GM18499 (cell line): Measurements from ENCODE around the gene RIPK3.

Experiments used
- ATAC-seq: cut with Tn5 transposase; IDR thresholded peaks from one replicate; pipeline ENCODE4 v1.9.1; 2021; ENCODE audit warnings: moderate number of reproducible peaks; ENCODE audit not compliant: insufficient read depth, unreplicated experiment

RIPK3 gene

GRCh38 chr14:24325963-24326362 lies 13.8 kb downstream of the RIPK3 start:
- ATAC-seq, result no peak

- no peak for ATAC-seq
Observed at GRCh38 chr14:24325041-24325530, 14.7 kb downstream of the RIPK3 start.

- no peak for ATAC-seq
Observed at GRCh38 chr14:24324024-24324423, 15.8 kb downstream of the RIPK3 start.

- ATAC-seq, result no peak
Observed at GRCh38 chr14:24323341-24323740, 16.4 kb downstream of the RIPK3 start.

- ATAC-seq, result no peak
Observed at GRCh38 chr14:24322672-24323071, 17.1 kb downstream of the RIPK3 start.

- ATAC-seq, result no peak
Observed at GRCh38 chr14:24321212-24321975, 18.4 kb downstream of the RIPK3 start.

- no peak for ATAC-seq
Observed at GRCh38 chr14:24317141-24317928, 22.5 kb downstream of the RIPK3 start.

- no peak for ATAC-seq
Observed at GRCh38 chr14:24316597-24316950, 23.2 kb downstream of the RIPK3 start.

- no peak for ATAC-seq
Observed at GRCh38 chr14:24315807-24316596, 23.8 kb downstream of the RIPK3 start.

GRCh38 chr14:24315243-24315806 lies 24.5 kb downstream of the RIPK3 start:
- no peak for ATAC-seq

GRCh38 chr14:24314377-24315193 lies 25.2 kb downstream of the RIPK3 start:
- ATAC-seq, result no peak

GRCh38 chr14:24313913-24314312 lies 25.9 kb downstream of the RIPK3 start:
- no peak for ATAC-seq

GRCh38 chr14:24312736-24313507 lies 26.9 kb downstream of the RIPK3 start:
- ATAC-seq, result no peak

- no peak for ATAC-seq
Observed at GRCh38 chr14:24311837-24312615, 27.8 kb downstream of the RIPK3 start.

GRCh38 chr14:24310646-24311604 lies 28.9 kb downstream of the RIPK3 start, which contains the start of gene LTB4R:
Gene LTB4R (plus strand): TSS chr14:24311502. CDS start chr14:24315652, 4,150 bp downstream.
- ATAC-seq, result peak; percentile 44

GRCh38 chr14:24310265-24310645 lies 29.5 kb downstream of the RIPK3 start:
- no peak for ATAC-seq
